ENCODE results near the gene SEC14L5.
"Not testable (repeated sequence)": the region's sequence is repeated elsewhere in the genome, so short reads cannot be mapped to it uniquely, and the experiment has no call there.

DNA sequence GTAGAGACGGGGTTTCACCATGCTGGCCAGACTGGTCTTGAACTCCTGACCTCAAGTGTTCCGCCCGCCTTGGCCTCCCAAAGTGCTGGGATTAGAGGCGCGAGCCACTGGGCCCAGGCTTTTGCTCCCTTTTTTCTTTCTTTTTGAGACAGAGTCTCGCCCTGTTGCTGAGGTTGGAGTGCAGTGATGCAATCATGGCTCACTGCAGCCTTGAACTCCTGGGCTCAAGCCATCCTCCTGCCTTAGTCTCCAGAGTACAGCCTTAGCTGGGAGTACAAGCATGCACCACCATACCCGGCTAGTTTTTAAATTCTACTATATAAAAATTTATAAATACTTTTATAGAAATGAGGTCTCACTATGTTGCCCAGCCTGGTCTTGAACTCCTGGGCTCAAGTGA, 5.4 kb downstream of the SEC14L5 start:
- TF ChIP-seq, protein P1, sequence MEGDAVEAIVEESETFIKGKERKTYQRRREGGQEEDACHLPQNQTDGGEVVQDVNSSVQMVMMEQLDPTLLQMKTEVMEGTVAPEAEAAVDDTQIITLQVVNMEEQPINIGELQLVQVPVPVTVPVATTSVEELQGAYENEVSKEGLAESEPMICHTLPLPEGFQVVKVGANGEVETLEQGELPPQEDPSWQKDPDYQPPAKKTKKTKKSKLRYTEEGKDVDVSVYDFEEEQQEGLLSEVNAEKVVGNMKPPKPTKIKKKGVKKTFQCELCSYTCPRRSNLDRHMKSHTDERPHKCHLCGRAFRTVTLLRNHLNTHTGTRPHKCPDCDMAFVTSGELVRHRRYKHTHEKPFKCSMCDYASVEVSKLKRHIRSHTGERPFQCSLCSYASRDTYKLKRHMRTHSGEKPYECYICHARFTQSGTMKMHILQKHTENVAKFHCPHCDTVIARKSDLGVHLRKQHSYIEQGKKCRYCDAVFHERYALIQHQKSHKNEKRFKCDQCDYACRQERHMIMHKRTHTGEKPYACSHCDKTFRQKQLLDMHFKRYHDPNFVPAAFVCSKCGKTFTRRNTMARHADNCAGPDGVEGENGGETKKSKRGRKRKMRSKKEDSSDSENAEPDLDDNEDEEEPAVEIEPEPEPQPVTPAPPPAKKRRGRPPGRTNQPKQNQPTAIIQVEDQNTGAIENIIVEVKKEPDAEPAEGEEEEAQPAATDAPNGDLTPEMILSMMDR (IDR thresholded peaks at IDR 0.05; ENCODE audit: poor library complexity, severe bottlenecking), result not testable (repeated sequence)
- not testable (repeated sequence) for TF ChIP-seq POLR2AphosphoS5 (IDR thresholded peaks at IDR 0.05); EP300 (conservative IDR thresholded peaks at IDR 0.05; ENCODE audit: poor library complexity, severe bottlenecking); MXI1 (conservative IDR thresholded peaks at IDR 0.05; ENCODE audit: poor library complexity, severe bottlenecking); EZH2 (IDR thresholded peaks at IDR 0.05; ENCODE audit: borderline replicate concordance, insufficient read depth, low read length, poor library complexity, severe bottlenecking); RAD21 (conservative IDR thresholded peaks at IDR 0.05)
- TF ChIP-seq, protein P2, sequence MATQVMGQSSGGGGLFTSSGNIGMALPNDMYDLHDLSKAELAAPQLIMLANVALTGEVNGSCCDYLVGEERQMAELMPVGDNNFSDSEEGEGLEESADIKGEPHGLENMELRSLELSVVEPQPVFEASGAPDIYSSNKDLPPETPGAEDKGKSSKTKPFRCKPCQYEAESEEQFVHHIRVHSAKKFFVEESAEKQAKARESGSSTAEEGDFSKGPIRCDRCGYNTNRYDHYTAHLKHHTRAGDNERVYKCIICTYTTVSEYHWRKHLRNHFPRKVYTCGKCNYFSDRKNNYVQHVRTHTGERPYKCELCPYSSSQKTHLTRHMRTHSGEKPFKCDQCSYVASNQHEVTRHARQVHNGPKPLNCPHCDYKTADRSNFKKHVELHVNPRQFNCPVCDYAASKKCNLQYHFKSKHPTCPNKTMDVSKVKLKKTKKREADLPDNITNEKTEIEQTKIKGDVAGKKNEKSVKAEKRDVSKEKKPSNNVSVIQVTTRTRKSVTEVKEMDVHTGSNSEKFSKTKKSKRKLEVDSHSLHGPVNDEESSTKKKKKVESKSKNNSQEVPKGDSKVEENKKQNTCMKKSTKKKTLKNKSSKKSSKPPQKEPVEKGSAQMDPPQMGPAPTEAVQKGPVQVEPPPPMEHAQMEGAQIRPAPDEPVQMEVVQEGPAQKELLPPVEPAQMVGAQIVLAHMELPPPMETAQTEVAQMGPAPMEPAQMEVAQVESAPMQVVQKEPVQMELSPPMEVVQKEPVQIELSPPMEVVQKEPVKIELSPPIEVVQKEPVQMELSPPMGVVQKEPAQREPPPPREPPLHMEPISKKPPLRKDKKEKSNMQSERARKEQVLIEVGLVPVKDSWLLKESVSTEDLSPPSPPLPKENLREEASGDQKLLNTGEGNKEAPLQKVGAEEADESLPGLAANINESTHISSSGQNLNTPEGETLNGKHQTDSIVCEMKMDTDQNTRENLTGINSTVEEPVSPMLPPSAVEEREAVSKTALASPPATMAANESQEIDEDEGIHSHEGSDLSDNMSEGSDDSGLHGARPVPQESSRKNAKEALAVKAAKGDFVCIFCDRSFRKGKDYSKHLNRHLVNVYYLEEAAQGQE (IDR thresholded peaks at IDR 0.05; ENCODE audit: borderline replicate concordance), result not testable (repeated sequence)

Measured in neural cell (in vitro differentiated cells).